NCI-H1092 treated with DMSO at 0.1 percent for 48 hours (cell line): ENCODE measurements around the gene CLCN2.

Experiments
- DNase-seq: peaks from one replicate; lab custom pipeline; 2025; lab: John Stamatoyannopoulos, UW

The CLCN2 gene

GRCh38 chr3:184360070-184360928 is 1.1 kb downstream of the CLCN2 start:
- DNase-seq = no peak

DNA sequence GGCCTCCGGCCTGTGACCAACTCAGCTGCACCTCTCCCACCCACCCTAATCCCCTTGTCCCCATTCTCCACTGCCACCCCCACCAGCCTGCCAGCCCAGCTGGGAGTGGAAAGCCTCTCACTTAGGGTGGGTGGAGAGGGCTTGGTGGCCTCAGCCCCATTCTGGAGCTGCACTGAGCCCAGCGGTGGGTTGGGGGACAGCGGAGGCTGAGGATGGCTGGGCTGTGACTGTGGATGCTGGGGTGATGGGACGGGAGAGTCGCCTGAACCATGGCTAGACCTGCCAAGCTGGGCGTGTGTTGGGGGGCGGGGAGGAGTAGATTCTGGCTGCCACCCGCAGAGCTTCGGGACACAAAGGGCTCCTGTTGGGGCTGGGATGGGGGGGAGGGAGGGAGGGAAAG is 1.8 kb downstream of the CLCN2 start:
- no peak for DNase-seq

GRCh38 chr3:184358921-184359350 is 2.5 kb downstream of the CLCN2 start:
- no peak for DNase-seq

GRCh38 chr3:184358124-184358767 is 3.2 kb downstream of the CLCN2 start:
- no peak for DNase-seq

- DNase-seq = no peak
Observed at GRCh38 chr3:184357248-184358123, 3.9 kb downstream of the CLCN2 start.

- no peak for DNase-seq
Observed at GRCh38 chr3:184355261-184356040, 6.0 kb downstream of the CLCN2 start.

- no peak for DNase-seq
Observed at GRCh38 chr3:184354754-184355153, 6.7 kb downstream of the CLCN2 start.

GRCh38 chr3:184354121-184354728 is 7.2 kb downstream of the CLCN2 start:
- DNase-seq = no peak

- no peak for DNase-seq
Observed at GRCh38 chr3:184353546-184353941, 7.9 kb downstream of the CLCN2 start.

GRCh38 chr3:184352897-184353545 is 8.4 kb downstream of the CLCN2 start:
- DNase-seq = no peak

- DNase-seq = no peak
Observed at GRCh38 chr3:184352149-184352785, 9.1 kb downstream of the CLCN2 start.

DNA sequence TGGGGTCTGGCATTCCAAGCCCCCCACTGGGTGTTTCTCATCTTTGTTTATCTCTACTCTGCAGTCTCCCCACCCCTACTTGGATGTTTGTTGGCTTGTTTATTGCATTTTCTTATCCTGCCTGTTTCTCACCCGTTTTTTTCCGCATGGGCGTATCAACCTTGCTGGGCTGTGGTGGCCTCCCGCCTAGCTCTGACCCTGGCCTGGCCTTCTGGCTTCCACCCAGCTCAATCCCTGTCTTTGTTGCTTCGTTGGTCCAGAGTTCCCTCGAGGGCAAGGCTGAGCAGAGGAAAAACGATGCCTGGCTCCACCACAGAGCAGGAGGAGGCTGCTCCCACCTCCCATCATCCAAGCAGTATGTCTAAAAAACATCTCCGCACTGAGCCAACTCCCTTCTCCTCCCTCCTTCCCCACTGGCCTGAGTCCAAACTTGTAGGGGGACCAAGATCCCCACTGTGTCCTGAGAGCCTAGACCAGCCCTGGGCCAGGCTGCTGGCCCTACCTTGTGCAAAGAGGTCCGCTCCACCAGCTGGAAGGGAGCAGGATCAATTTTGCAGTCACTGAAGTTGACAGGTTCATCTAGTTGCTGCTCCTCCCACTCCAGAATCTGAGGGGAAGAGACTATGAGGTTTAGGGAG is 9.8 kb downstream of the CLCN2 start:
- DNase-seq = no peak

DNA sequence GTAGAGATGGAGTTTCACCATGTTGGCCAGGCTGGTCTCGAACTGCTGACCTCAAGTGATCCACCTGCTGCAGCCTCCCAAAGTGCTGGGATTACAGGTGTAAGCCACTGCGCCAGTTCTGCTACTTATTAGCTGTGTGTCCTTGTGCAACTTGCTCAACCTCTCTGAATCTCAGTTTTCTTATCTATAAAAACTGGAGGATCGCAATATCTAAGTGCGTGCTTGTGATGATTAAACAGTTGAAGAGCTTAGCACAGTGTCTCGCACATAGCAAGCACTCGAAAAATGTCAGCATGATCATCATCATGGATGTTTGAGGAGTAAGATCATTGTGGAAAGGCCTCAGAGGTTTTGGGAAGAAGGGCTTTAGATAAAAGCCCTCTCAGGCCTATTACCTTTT is 10.8 kb downstream of the CLCN2 start:
- DNase-seq = no peak

GRCh38 chr3:184349563-184350470 is 11.6 kb downstream of the CLCN2 start:
- DNase-seq = no peak

DNA sequence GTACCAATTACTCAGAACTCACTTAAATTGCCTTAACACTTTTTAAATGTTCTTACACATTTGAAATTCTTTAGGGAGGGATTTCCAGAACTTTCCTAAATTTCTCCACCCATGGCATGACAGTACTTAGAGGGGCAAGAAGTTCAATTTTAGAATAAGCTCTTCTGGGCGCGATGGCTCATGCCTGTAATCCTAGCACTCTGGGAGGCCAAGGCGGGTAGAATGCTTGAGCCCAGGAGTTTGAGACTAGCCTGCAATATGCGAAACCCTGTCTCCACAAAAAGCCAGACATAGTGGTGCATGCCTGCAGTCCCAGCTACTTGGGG is 13.4 kb downstream of the CLCN2 start:
- DNase-seq = no peak

GRCh38 chr3:184347321-184348056 is 13.9 kb downstream of the CLCN2 start:
- DNase-seq = no peak

DNA sequence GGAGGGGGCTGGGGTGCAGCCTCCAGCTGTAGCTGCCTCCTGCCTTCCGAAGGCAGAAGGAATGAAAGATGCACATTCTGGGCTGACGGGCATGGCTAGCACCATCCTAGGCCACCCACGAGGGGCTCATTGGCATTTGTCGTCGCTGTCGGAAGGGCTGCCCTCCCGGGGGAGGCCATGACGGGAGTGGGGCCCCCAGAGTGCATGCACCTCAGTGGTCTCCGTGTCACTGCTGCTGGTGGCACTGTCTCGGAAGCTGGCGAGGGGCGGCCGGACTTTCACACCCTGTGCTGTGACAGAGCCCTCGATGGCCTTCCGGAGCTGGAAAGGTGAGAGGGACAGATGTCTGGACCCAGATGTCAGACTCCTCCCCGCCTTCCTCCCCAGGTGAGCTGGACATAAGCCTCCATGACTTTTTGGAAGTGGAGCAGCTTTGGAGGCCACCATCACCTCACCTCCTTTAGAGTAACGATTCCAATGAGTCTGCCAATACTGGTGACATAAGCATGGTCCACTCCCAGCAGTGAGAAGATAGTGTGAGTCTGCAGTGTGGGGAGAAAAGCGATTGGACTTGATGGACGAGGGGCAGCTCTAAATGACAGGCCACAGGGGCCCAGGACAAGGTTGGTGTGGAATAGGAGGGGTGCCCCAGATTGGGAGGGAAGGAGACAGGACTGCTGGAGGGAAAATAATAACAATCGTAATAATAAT is 14.8 kb downstream of the CLCN2 start:
- DNase-seq = no peak
